ENCODE results near the gene BFSP2. TPM values are rescaled to one million over a fixed set of nuclear protein-coding genes. Genes with fewer than 3 reads are reported as not detected.

BFSP2 gene
- total and polyA plus RNA-seq, 2 of the 4 experiments (the other 2 are of a cell fraction) = not detected

DNA sequence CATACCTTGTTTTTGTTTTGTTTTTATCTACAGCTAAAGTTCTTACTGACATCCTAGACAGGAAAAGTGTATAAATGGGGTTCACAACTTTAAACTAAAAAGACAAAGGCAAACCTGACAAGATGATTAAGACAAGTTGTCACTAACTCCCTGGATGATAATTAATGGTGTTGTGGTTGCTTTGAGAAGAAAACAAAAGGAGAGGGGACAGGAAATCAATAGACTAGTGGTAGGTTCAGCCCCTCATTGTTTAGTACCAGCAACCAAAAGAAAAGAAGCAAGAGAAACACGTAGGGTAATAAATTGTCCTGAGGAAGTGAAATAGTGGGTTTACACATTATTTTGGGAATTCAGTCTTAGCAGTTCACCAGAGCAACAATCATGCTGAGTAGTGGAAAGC is 78.8 kb downstream of the BFSP2 start:
- Histone ChIP-seq H2AFZ (replicated peaks; ENCODE audit: low read length, poor library complexity) (no peak overlapping the region), H3K9me1 (ENCODE audit: insufficient read depth, low read length) (peaks cover 6% of the 10 kb centered on the region), H3K56ac (ENCODE audit: extremely low read depth, insufficient read depth, low read length) (no peak overlapping the region), H4K20me1 (ENCODE audit: insufficient read depth, low read length) (no peaks in the 10 kb centered on the region), H3K36me3 (ENCODE audit: control insufficient read depth, insufficient read depth, low read length) (no peaks in the 10 kb centered on the region), H4K8ac (ENCODE audit: low read depth in 2 of 2, low read length in 2 of 2) (no peak overlapping the region), H3K9me3 (ENCODE audit: control insufficient read depth, insufficient read depth, low read length) (no peaks in the 10 kb centered on the region), H2BK15ac (ENCODE audit: low read depth, low read length) (no peak overlapping the region), H3K23ac (ENCODE audit: low read depth, low read length) (no peak overlapping the region), H3K4me2 (ENCODE audit: low read depth, low read length) (no peak overlapping the region), H2AK5ac (ENCODE audit: low read depth, low read length) (no peak overlapping the region), H3K4me3 (ENCODE audit: insufficient read depth, low read depth, low read length) (no peak overlapping the region), H2BK5ac (ENCODE audit: low read depth, low read length, poor library complexity, severe bottlenecking) (no peak overlapping the region), H2AK9ac (replicated peaks; ENCODE audit: low read depth, low read length, poor library complexity) (no peak overlapping the region), H2BK120ac (ENCODE audit: low read depth, low read length) (no peak overlapping the region), H3K4ac (ENCODE audit: low read depth, low read length) (no peak overlapping the region), H3K9ac (ENCODE audit: low read depth, low read length) (no peak overlapping the region), H2BK20ac (ENCODE audit: low read depth, low read length) (no peak overlapping the region), H3K14ac (replicated peaks; ENCODE audit: low read depth, low read length) (no peak overlapping the region), H3K79me1 (ENCODE audit: low read depth in 1 of 2, low read length in 2 of 2) (no peaks in the 10 kb centered on the region), H4K5ac (ENCODE audit: low read depth, low read length) (no peak overlapping the region), H3K27ac (ENCODE audit: insufficient read depth, low read length) (no peak overlapping the region), H3K18ac (ENCODE audit: low read depth, low read length) (no peak overlapping the region), H3K4me1 (ENCODE audit: control insufficient read depth, insufficient read depth, low read length) (peaks cover 11% of the 10 kb centered on the region), H4K91ac (ENCODE audit: insufficient read depth, low read depth, low read length) (no peak overlapping the region), H3K27me3 (ENCODE audit: control insufficient read depth, insufficient read depth, low read length) (no peaks in the 10 kb centered on the region)
- intact Hi-C loops (cut with micrococcal nuclease) (no loop called here), in situ Hi-C loops (cut with MboI; ENCODE audit: low sequenced_read_pairs) (no loop called here), dilution Hi-C loops (cut with HindIII; ENCODE audit: low sequenced_read_pairs, unreplicated experiment) (no loop called here)
- WGBS, 2 experiments (ENCODE audit: extremely low coverage in 2 of 2, insufficient read length in 1 of 2) = no CpG with 5 or more reads among the region's 1 CpG
- DNase-seq = no peak
- BruUV-seq (replicated peaks) = no TSS peak
- no peak for ATAC-seq (ENCODE audit: low read depth)
- ChIA-PET CTCF (no interaction called here), POLR2A (ENCODE audit: unreplicated experiment) (no interaction called here)
- no peak for TF ChIP-seq POLR2A (IDR thresholded peaks at IDR 0.05; ENCODE audit: low read depth, low read length)
- TF ChIP-seq, protein P1, sequence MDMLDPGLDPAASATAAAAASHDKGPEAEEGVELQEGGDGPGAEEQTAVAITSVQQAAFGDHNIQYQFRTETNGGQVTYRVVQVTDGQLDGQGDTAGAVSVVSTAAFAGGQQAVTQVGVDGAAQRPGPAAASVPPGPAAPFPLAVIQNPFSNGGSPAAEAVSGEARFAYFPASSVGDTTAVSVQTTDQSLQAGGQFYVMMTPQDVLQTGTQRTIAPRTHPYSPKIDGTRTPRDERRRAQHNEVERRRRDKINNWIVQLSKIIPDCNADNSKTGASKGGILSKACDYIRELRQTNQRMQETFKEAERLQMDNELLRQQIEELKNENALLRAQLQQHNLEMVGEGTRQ (IDR thresholded peaks at IDR 0.05; ENCODE audit: low read depth, low read length) = no peak
- no peak for TF ChIP-seq ELK1 (IDR thresholded peaks at IDR 0.05; ENCODE audit: borderline replicate concordance, low read depth, low read length)
- TF ChIP-seq RFX5 (IDR thresholded peaks at IDR 0.05; ENCODE audit: low read depth, low read length) = no peak
- TF ChIP-seq MAZ (IDR thresholded peaks at IDR 0.05; ENCODE audit: borderline replicate concordance, low read depth, low read length) = no peak
- TF ChIP-seq FOS (IDR thresholded peaks at IDR 0.05; ENCODE audit: low read depth, low read length) = no peak
- TF ChIP-seq BHLHE40 (IDR thresholded peaks at IDR 0.05; ENCODE audit: low read depth, low read length) = no peak
- TF ChIP-seq, protein P2, sequence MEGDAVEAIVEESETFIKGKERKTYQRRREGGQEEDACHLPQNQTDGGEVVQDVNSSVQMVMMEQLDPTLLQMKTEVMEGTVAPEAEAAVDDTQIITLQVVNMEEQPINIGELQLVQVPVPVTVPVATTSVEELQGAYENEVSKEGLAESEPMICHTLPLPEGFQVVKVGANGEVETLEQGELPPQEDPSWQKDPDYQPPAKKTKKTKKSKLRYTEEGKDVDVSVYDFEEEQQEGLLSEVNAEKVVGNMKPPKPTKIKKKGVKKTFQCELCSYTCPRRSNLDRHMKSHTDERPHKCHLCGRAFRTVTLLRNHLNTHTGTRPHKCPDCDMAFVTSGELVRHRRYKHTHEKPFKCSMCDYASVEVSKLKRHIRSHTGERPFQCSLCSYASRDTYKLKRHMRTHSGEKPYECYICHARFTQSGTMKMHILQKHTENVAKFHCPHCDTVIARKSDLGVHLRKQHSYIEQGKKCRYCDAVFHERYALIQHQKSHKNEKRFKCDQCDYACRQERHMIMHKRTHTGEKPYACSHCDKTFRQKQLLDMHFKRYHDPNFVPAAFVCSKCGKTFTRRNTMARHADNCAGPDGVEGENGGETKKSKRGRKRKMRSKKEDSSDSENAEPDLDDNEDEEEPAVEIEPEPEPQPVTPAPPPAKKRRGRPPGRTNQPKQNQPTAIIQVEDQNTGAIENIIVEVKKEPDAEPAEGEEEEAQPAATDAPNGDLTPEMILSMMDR (conservative IDR thresholded peaks at IDR 0.05; ENCODE audit: low read depth, low read length) = no peak
- TF ChIP-seq CHD1 (IDR thresholded peaks at IDR 0.05; ENCODE audit: low read depth, low read length) = no peak
- no peak for TF ChIP-seq MXI1 (IDR thresholded peaks at IDR 0.05; ENCODE audit: borderline replicate concordance, low read depth, low read length)
- no peak for TF ChIP-seq NFE2L2 (IDR thresholded peaks at IDR 0.05; ENCODE audit: low read depth, low read length)
- TF ChIP-seq RAD21 (IDR thresholded peaks at IDR 0.05; ENCODE audit: low read length) = no peak
- no peak for TF ChIP-seq MAFK (IDR thresholded peaks at IDR 0.05; ENCODE audit: low read depth, low read length)
- TF ChIP-seq SMC3 (IDR thresholded peaks at IDR 0.05; ENCODE audit: low read depth, low read length) = no peak
- no peak for TF ChIP-seq RCOR1 (IDR thresholded peaks at IDR 0.05; ENCODE audit: insufficient replicate concordance, low read length)
- no peak for TF ChIP-seq CEBPB (IDR thresholded peaks at IDR 0.05; ENCODE audit: low read depth, low read length)
